ENCODE measurements around the gene RRP12.

Gene RRP12

DNA sequence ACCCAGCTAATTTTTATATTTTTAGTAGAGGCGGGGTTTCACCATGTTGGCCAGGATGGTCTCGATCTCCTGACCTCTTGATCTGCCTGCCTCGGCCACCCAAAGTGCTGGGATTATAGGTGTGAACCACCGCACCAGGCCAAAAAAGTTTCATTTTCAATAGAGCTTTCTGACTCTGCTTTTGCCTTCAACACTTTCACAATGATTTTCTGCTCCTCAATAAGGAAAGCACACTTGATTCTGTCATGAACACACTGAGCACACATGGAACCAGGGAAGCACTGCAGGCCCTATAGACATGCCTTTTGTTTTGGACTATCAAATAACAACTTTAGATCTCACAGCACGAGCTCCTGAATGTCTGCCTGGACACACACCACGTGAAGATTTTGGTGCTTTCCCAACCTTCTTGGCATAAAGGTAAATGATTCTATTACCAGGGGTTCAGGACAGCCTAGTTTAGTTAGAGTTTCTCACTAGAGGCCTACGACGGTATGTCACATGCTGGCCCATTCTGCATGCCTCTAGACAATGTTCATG is 8.0 kb downstream of the RRP12 start:
- Histone ChIP-seq H3K27me3 (ENCODE audit: insufficient read depth, low read length) (no peaks in the 10 kb centered on the region), H3K36me3 (ENCODE audit: insufficient read depth, low read length) (peaks cover 23% of the 10 kb centered on the region)

GRCh38 chr10:97390091-97390490 is 11.0 kb downstream of the RRP12 start:
- no peaks in the 10 kb centered on the region for H3K9me3 ChIP-seq (ENCODE audit: low read length)
- H3K4me2 ChIP-seq (ENCODE audit: low read length): no peak overlapping the region
- peaks cover 26% of the 10 kb centered on the region for H3K36me3 ChIP-seq (ENCODE audit: insufficient read depth, low read length)
- H3K4me3 ChIP-seq (ENCODE audit: low read depth, low read length, poor library complexity, severe bottlenecking): no peak overlapping the region
- no peak overlapping the region for H2AFZ ChIP-seq (ENCODE audit: low read length)
- H3K9me2 ChIP-seq (ENCODE audit: low read depth, low read length): no peaks in the 10 kb centered on the region
- no peaks in the 10 kb centered on the region for H3K79me2 ChIP-seq (ENCODE audit: insufficient read depth, low read length)
- no peaks in the 10 kb centered on the region for H3F3A ChIP-seq (ENCODE audit: insufficient read depth, low read length)
- TF ChIP-seq CTCF (IDR thresholded peaks at IDR 0.05; ENCODE audit: low read length): no peak
- TF ChIP-seq EZH2 (IDR thresholded peaks at IDR 0.05; ENCODE audit: borderline replicate concordance, low read length): no peak
- no peaks in the 10 kb centered on the region for H3K27me3 ChIP-seq (ENCODE audit: insufficient read depth, low read length)
- no peaks in the 10 kb centered on the region for H3K4me1 ChIP-seq (ENCODE audit: insufficient read depth, low read length, severe bottlenecking)
- H3K9ac ChIP-seq (ENCODE audit: low read length): no peak overlapping the region
- no peak overlapping the region for H3K27ac ChIP-seq (ENCODE audit: low read depth, low read length, poor library complexity, severe bottlenecking)
- no peaks in the 10 kb centered on the region for H4K20me1 ChIP-seq (ENCODE audit: insufficient read depth, low read length)

More for the DNA sequence above, 8.0 kb downstream of the RRP12 start:
- Histone ChIP-seq H3K27ac (ENCODE audit: low read depth, low read length, poor library complexity, severe bottlenecking) (no peak overlapping the region), H3K4me3 (ENCODE audit: low read depth, low read length, poor library complexity, severe bottlenecking) (no peak overlapping the region), H3K79me2 (ENCODE audit: insufficient read depth, low read length) (no peaks in the 10 kb centered on the region), H3K9me3 (ENCODE audit: low read length) (no peaks in the 10 kb centered on the region), H3K4me2 (ENCODE audit: low read length) (no peak overlapping the region), H3K9me2 (ENCODE audit: low read depth, low read length) (no peaks in the 10 kb centered on the region), H4K20me1 (ENCODE audit: insufficient read depth, low read length) (no peaks in the 10 kb centered on the region), H3F3A (ENCODE audit: insufficient read depth, low read length) (no peaks in the 10 kb centered on the region), H3K4me1 (ENCODE audit: insufficient read depth, low read length, severe bottlenecking) (no peaks in the 10 kb centered on the region), H3K9ac (ENCODE audit: low read length) (no peak overlapping the region), H2AFZ (ENCODE audit: low read length) (no peak overlapping the region)
- TF ChIP-seq CTCF (IDR thresholded peaks at IDR 0.05; ENCODE audit: low read length) (no peak), EZH2 (IDR thresholded peaks at IDR 0.05; ENCODE audit: borderline replicate concordance, low read length) (no peak)

DNA sequence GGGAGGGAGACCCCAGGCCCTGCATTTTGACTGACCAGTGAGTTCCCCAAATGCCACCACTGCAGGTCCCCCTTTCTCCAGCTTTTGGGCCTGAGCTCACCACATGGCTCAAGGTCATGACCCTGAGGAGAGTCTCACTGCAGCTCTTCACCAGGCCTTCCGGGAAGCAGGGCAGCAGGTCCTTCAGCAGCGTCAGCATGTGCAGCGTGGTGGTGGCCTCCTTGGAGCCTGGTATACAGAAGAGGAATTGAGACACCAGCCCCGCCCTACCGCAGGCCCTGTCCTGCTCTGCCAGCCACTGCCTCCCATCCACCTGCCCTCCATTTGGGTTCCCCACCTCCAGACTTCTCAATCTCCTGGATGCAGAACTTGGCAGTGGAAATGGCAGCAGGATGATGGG is 13.0 kb downstream of the RRP12 start:
- Histone ChIP-seq H3K9me2 (ENCODE audit: low read depth, low read length) (no peaks in the 10 kb centered on the region), H3K79me2 (ENCODE audit: insufficient read depth, low read length) (no peaks in the 10 kb centered on the region), H3K36me3 (ENCODE audit: insufficient read depth, low read length) (peaks cover 26% of the 10 kb centered on the region), H3K4me3 (ENCODE audit: low read depth, low read length, poor library complexity, severe bottlenecking) (no peak overlapping the region), H3K27me3 (ENCODE audit: insufficient read depth, low read length) (no peaks in the 10 kb centered on the region), H3K4me1 (ENCODE audit: insufficient read depth, low read length, severe bottlenecking) (no peaks in the 10 kb centered on the region), H3F3A (ENCODE audit: insufficient read depth, low read length) (no peaks in the 10 kb centered on the region), H4K20me1 (ENCODE audit: insufficient read depth, low read length) (no peaks in the 10 kb centered on the region), H3K27ac (ENCODE audit: low read depth, low read length, poor library complexity, severe bottlenecking) (no peak overlapping the region), H3K9me3 (ENCODE audit: low read length) (no peaks in the 10 kb centered on the region), H2AFZ (ENCODE audit: low read length) (no peak overlapping the region), H3K4me2 (ENCODE audit: low read length) (no peak overlapping the region), H3K9ac (ENCODE audit: low read length) (no peak overlapping the region)
- no peak for TF ChIP-seq EZH2 (IDR thresholded peaks at IDR 0.05; ENCODE audit: borderline replicate concordance, low read length)
- TF ChIP-seq CTCF (IDR thresholded peaks at IDR 0.05; ENCODE audit: low read length): no peak

Data from OCI-LY1 (cell line).